ENCODE data around the gene ZCCHC2. TPM values are rescaled to one million over a fixed set of nuclear protein-coding genes. Genes with fewer than 3 reads are reported as not detected.

ZCCHC2 gene
- total RNA-seq, 4 donors from 2014 or later, result 20.1 to 28.5 (median 24.9) TPM

DNA sequence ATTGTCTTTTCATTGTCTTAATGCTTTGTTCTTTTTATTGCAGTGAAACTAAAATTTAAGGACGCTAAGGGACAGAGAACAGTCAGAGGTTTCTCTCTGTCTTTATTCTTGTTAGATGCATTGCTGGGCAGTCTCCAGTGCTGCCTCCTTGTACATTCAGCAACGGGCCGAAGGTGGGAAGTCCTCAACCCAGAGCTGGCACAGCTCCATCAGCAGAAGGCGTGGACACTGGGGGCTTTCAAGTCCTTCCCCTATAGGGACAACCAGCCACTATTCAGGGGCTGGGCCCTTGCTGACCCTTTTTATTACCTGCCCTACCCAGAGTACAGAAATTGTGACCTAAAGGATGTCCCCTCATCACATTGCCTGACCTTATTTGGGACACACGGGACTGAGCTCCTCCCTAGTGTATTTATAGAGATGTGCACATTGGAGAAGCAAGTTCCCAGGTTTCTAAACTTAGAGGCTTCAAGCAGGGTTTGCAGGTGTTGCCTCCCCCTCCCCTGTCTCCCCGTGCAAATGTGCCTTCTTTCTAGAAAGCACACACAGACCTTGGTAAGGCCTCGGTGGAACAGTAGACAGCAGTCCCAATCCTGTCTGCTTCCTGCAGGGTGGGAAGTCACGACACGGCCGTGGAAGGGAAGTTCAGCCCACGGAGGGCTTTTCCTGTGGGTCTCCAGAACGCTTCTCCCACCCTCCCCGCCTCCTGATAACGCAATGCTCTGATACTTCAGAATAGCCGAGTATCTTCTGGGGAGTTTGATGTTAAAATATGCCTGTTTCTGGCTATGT is 68.2 kb downstream of the ZCCHC2 start:
- no peak for TF ChIP-seq POLR2A (IDR thresholded peaks at IDR 0.05)
- TF ChIP-seq, protein P1, sequence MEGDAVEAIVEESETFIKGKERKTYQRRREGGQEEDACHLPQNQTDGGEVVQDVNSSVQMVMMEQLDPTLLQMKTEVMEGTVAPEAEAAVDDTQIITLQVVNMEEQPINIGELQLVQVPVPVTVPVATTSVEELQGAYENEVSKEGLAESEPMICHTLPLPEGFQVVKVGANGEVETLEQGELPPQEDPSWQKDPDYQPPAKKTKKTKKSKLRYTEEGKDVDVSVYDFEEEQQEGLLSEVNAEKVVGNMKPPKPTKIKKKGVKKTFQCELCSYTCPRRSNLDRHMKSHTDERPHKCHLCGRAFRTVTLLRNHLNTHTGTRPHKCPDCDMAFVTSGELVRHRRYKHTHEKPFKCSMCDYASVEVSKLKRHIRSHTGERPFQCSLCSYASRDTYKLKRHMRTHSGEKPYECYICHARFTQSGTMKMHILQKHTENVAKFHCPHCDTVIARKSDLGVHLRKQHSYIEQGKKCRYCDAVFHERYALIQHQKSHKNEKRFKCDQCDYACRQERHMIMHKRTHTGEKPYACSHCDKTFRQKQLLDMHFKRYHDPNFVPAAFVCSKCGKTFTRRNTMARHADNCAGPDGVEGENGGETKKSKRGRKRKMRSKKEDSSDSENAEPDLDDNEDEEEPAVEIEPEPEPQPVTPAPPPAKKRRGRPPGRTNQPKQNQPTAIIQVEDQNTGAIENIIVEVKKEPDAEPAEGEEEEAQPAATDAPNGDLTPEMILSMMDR (IDR thresholded peaks at IDR 0.05), result no peak
- Histone ChIP-seq H3K27me3 (peaks cover under 1% of the 10 kb centered on the region), H3K4me3 (replicated peaks in 1 of 3) (no peak overlapping the region), H3K9me3 (no peaks in the 10 kb centered on the region), H3K36me3 (no peaks in the 10 kb centered on the region), H3K27ac (no peak overlapping the region), H3K4me1 (peaks cover 1 to 6% of the 10 kb centered on the region in 2 donors)
- 49 to 51% methylated on average over 15 of the region's 15 CpGs for WGBS, 2 donors
- no peak for DNase-seq
- intact Hi-C loops (cut with DNase I), result no loop called here

DNA sequence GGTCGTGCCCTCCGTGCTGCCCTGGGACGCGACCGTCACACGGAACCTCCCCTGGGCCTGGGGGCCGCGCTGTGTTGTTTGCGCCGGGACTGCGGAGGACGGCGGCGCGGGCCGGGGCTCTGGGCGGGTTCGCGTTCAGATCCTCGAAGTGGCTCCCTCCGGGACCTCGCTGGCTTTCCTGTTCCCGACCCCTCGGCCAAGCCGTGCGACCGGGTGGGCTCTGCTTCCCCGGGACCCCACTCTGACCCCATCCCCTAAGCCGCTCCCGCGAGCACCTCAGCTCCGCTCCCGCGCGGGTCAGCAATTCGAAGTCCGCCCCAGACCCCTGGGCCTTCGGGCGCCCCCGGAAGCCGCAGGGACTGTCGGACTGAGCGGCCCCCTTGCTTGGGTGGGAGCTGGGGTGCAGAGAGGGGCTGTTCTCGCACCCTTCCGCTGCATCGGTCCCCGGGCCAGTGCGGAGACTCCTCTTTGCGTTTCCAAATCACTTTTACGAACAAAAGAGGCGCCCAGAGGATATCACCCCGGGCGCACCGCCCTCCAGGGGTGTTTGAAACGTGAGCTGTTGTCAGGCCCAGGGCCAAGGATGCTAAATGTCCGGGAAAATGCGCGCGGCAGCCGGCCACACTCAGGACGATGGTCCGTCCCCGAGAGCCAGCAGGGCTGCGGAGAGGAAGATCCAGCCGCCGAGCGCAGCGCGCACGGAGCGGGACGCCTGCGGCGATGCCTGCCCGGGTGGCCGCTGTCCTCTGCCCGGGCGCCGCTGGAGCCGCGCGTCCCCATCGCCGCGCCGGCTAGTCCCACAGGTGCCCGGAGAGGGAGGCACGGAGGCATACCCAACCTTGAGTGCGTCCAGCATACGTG is 73.5 kb downstream of the ZCCHC2 start:
- TF ChIP-seq, protein P1 (IDR thresholded peaks at IDR 0.05), result no peak
- TF ChIP-seq POLR2A (IDR thresholded peaks at IDR 0.05), result no peak
- no peak for DNase-seq
- WGBS, 2 donors, result 3 to 6% methylated on average over 28 to 39 of the region's 90 CpGs
- Histone ChIP-seq H3K4me3 (replicated peaks in 1 of 3) (peak overlapping the region in 1 of 3 donors; percentile 15), H3K4me1 (peaks cover 8 to 13% of the 10 kb centered on the region in 2 donors), H3K27ac (no peak overlapping the region), H3K36me3 (no peaks in the 10 kb centered on the region), H3K27me3 (peaks cover 5% of the 10 kb centered on the region), H3K9me3 (no peaks in the 10 kb centered on the region)
- intact Hi-C loops (cut with DNase I), result no loop called here

DNA sequence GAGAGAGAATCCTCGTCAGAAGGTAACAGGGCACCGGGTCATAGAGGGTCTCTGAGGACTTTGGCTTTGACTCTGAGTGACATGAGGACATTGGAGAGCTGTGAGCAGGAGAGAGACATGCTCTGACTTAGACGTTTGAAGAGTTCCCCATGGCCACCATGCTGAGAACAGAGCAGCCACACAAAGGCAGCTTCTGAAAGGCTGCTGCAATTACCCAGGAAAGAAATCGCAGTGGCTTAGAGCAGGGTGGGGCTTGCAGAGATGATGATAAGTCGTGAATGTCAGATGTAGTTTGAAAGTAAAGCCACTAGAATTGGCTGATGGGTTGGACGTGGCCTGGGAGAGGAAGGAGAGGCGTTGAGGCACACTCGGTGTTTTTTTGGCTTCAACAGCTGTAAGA is 79.0 kb downstream of the ZCCHC2 start:
- H3K4me3 ChIP-seq (replicated peaks in 1 of 3), result no peak overlapping the region
- no peaks in the 10 kb centered on the region for H3K36me3 ChIP-seq
- H3K9me3 ChIP-seq, result no peaks in the 10 kb centered on the region
- no peak for TF ChIP-seq POLR2A (IDR thresholded peaks at IDR 0.05)
- TF ChIP-seq, protein P1 (IDR thresholded peaks at IDR 0.05), result no peak
- H3K27me3 ChIP-seq, result no peaks in the 10 kb centered on the region
- peaks cover 0 to 2% of the 10 kb centered on the region in 2 donors for H3K4me1 ChIP-seq
- no peak for DNase-seq
- WGBS, 2 donors, result 73% methylated on average over 8 of the region's 8 CpGs
- intact Hi-C loops (cut with DNase I), result no loop called here
- H3K27ac ChIP-seq, result no peak overlapping the region

DNA sequence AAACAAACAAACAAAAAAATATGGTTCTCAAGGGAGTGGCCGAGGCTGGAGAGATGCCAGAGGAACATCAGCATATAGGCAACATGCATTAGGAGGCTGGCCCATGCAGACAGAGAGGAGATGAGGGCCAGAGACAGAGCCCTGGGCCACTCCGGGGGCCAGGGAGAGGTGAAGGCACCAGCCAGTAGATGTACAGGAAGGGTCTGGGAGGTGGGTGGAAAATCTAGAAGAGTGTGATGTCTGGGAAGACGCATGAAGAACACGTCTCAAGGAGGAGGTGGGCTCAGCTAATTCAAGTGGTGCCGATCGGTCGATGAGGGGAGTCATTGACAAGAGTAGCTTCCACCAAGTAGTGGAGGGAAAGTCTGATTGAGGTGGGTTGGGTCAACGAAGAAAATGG is 79.9 kb downstream of the ZCCHC2 start:
- Histone ChIP-seq H3K4me3 (replicated peaks in 1 of 3) (no peak overlapping the region), H3K9me3 (no peaks in the 10 kb centered on the region), H3K27me3 (no peaks in the 10 kb centered on the region), H3K36me3 (no peaks in the 10 kb centered on the region), H3K27ac (no peak overlapping the region), H3K4me1 (no peaks in the 10 kb centered on the region)
- DNase-seq, result no peak
- intact Hi-C loops (cut with DNase I), result no loop called here
- TF ChIP-seq POLR2A (IDR thresholded peaks at IDR 0.05), result no peak
- TF ChIP-seq, protein P1 (IDR thresholded peaks at IDR 0.05), result no peak
- WGBS, 2 donors, result 89 to 90% methylated on average over 8 of the region's 8 CpGs

DNA sequence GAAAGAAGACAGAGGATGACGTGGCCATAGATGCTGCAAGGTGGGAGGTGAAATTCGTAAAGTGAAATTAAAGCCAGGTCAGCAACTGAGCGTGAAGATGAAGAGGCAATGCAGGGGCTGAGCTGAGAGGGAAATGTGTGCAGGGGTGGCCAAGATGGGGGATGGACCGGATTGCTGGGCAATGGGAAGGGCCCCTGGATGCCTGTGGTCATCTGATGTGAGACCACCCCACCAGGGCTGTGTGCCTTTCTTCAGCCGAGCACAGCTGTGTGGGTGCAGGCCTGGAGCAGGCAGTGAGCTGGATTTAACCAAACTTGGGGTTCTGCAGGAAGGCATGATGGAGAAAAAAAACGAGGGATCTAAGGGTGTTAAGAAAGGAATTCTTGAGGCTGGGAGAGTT is 80.4 kb downstream of the ZCCHC2 start:
- no peak overlapping the region for H3K27ac ChIP-seq
- no peaks in the 10 kb centered on the region for H3K27me3 ChIP-seq
- no peak for TF ChIP-seq POLR2A (IDR thresholded peaks at IDR 0.05)
- TF ChIP-seq, protein P1 (IDR thresholded peaks at IDR 0.05), result no peak
- no peaks in the 10 kb centered on the region for H3K4me1 ChIP-seq
- intact Hi-C loops (cut with DNase I), result no loop called here
- 73 to 75% methylated on average over 6 of the region's 6 CpGs for WGBS, 2 donors
- no peak overlapping the region for H3K4me3 ChIP-seq (replicated peaks in 1 of 3)
- DNase-seq, result no peak
- no peaks in the 10 kb centered on the region for H3K9me3 ChIP-seq
- no peaks in the 10 kb centered on the region for H3K36me3 ChIP-seq
